Measurements from ENCODE around the gene FAM20C.
"Not testable (repeated sequence)": the region's sequence is repeated elsewhere in the genome, so short reads cannot be mapped to it uniquely, and the experiment has no call there.

FAM20C gene

GRCh38 chr7:296373-296945 lies 104.1 kb downstream of the FAM20C start:
- DNase-seq = no peak

- DNase-seq = not testable (repeated sequence)
Measured at GRCh38 chr7:297141-297540, 104.8 kb downstream of the FAM20C start.

GRCh38 chr7:297611-298374 lies 105.4 kb downstream of the FAM20C start:
- no peak for DNase-seq

GRCh38 chr7:298375-298702 lies 106.0 kb downstream of the FAM20C start:
- DNase-seq = no peak

GRCh38 chr7:298743-299142 lies 106.4 kb downstream of the FAM20C start:
- no peak for DNase-seq

- DNase-seq = no peak
Measured at GRCh38 chr7:299169-299568, 106.8 kb downstream of the FAM20C start.

GRCh38 chr7:299628-300027 lies 107.3 kb downstream of the FAM20C start:
- DNase-seq = no peak

GRCh38 chr7:300048-300447 lies 107.7 kb downstream of the FAM20C start:
- no peak for DNase-seq

- DNase-seq = no peak
Measured at GRCh38 chr7:300546-301290, 108.3 kb downstream of the FAM20C start.

GRCh38 chr7:301291-302053 lies 109.1 kb downstream of the FAM20C start:
- DNase-seq = no peak

- no peak for DNase-seq
Measured at GRCh38 chr7:302054-302992, 110.0 kb downstream of the FAM20C start.

GRCh38 chr7:303425-303824 lies 111.1 kb downstream of the FAM20C start:
- DNase-seq = no peak

- DNase-seq = no peak
Measured at GRCh38 chr7:303884-304573, 111.7 kb downstream of the FAM20C start.

GRCh38 chr7:304574-305409 lies 112.4 kb downstream of the FAM20C start:
- no peak for DNase-seq

GRCh38 chr7:305410-306151 lies 113.2 kb downstream of the FAM20C start:
- no peak for DNase-seq

- no peak for DNase-seq
Measured at GRCh38 chr7:307970-308369, 115.6 kb downstream of the FAM20C start.

- DNase-seq = no peak
Measured at GRCh38 chr7:309586-310228, 117.3 kb downstream of the FAM20C start.

Data from fibroblast of skin of abdomen (primary cell).